HCT116 (cell line): Measurements from ENCODE around the gene TENM4. TPM values are rescaled to one million over a fixed set of nuclear protein-coding genes. Genes with fewer than 3 reads are reported as not detected.

Experiments
- ATAC-seq: fragments of 200-7000 bp; cut with Tn5 transposase; 2 replicates; pipeline ENCODE4 v1.9.1; 2020; ENCODE audit warnings: mild to moderate bottlenecking, moderate library complexity
- BruUV-seq: library from RNA; stranded (reverse); fragments of 400-500 nt; replicated peaks from 2 replicates; lab custom pipeline; 2021; lab: Mats Ljungman, UMichigan
- CTCF ChIA-PET: fragments of 300-600 bp; sonication (Branson Sonifier 250); formaldehyde crosslinking; loops from one replicate; lab custom pipeline; 2021; ENCODE audit warnings: antibody characterized with exemption; lab: Charles Lee
- POLR2A ChIA-PET: fragments of 300-600, 350-600 bp; sonication (Branson Sonifier 250); formaldehyde crosslinking; loops from one replicate; lab custom pipeline; 2021; ENCODE audit warnings: antibody characterized with exemption; lab: Charles Lee
- RAD21 ChIA-PET, 2 experiments: fragments of 300-600 bp; sonication (Branson Sonifier 250); formaldehyde crosslinking; loops; one replicate each; lab custom pipeline; 2023; ENCODE audit warnings: low total read pairs in 2 of 2; ENCODE audit not compliant: uncharacterized antibody in 2 of 2, unreplicated experiment in 2 of 2, low non-redundant PET in 1 of 2; lab: Charles Lee
- DNase-seq: peaks from one replicate; pipeline ENCODE4 v3.0.0-alpha.2; 2010; ENCODE audit warnings: low read depth, low spot score
- H2AFZ ChIP-seq: fragments of 200-600 bp; shearing (Covaris generic), sonication (generic); 2 replicates; pipeline ENCODE4 v1.6.1; 2017; ENCODE audit warnings: low read depth, mixed run types, mixed read lengths, antibody characterized with exemption, low read length; ENCODE audit not compliant: poor library complexity, severe bottlenecking
- H3K27ac ChIP-seq: 2 replicates; pipeline ENCODE4 v1.5.1; 2012; ENCODE audit warnings: low read depth, low read length
- H3K27me3 ChIP-seq: fragments of 200-600 bp; sonication (generic); 2 replicates; pipeline ENCODE4 v1.6.1; 2016; ENCODE audit warnings: mixed run types, low read length, mixed read lengths; ENCODE audit not compliant: insufficient read depth
- H3K36me3 ChIP-seq, 2 experiments: fragments of 200-500 bp in 1 of 2; fragments of 200-600 bp in 1 of 2; sonication (Bioruptor generic) in 1 of 2; sonication (generic) in 1 of 2; 2 replicates each; pipeline versions ENCODE4 v1.5.1 to v1.6.1; 2014 to 2016; ENCODE audit warnings: low read length in 2 of 2, inconsistent platforms in 1 of 2, mixed read lengths in 1 of 2, mixed run types in 1 of 2; ENCODE audit not compliant: insufficient read depth in 2 of 2, control insufficient read depth in 1 of 2
- H3K4me1 ChIP-seq, 2 experiments: fragments of 200-600 bp in 1 of 2; sonication (generic) in 1 of 2; 2 replicates each; pipeline versions ENCODE4 v1.5.1 to v1.6.1; 2012 to 2017; ENCODE audit warnings: low read length in 2 of 2, inconsistent platforms in 1 of 2, mild to moderate bottlenecking in 1 of 2, mixed read lengths in 1 of 2, mixed run types in 1 of 2, moderate library complexity in 1 of 2; ENCODE audit not compliant: insufficient read depth in 2 of 2, control insufficient read depth in 1 of 2
- H3K4me2 ChIP-seq: fragments of 200-600 bp; sonication (generic); 2 replicates; pipeline ENCODE4 v1.6.1; 2017; ENCODE audit warnings: mixed run types, low read length, mixed read lengths
- H3K4me3 ChIP-seq, 2 experiments: fragments of 200-600 bp in 1 of 2; sonication (generic) in 1 of 2; replicated peaks in 1 of 2; 2 replicates each; pipeline ENCODE4 v1.5.1; 2011 to 2016; ENCODE audit warnings: low read length in 2 of 2, control low read depth in 1 of 2, low read depth in 1 of 2, mild to moderate bottlenecking in 1 of 2, mixed read lengths in 1 of 2, mixed run types in 1 of 2
- H3K79me2 ChIP-seq: fragments of 200-600 bp; sonication (generic); 2 replicates; pipeline ENCODE4 v1.6.1; 2017; ENCODE audit warnings: mild to moderate bottlenecking, mixed run types, low read length, moderate library complexity, mixed read lengths; ENCODE audit not compliant: insufficient read depth
- H3K9ac ChIP-seq: fragments of 200-600 bp; sonication (generic); 2 replicates; pipeline ENCODE4 v1.6.1; 2016; ENCODE audit warnings: low read length, mixed read lengths
- H3K9me2 ChIP-seq: fragments of 200-600 bp; sonication (generic), shearing (Covaris generic); 2 replicates; pipeline ENCODE4 v1.6.1; 2017; ENCODE audit warnings: mixed run types, mild to moderate bottlenecking, moderate library complexity; ENCODE audit not compliant: insufficient read depth
- H3K9me3 ChIP-seq, 2 experiments: fragments of 200-500 bp in 1 of 2; fragments of 200-600 bp in 1 of 2; sonication (Bioruptor generic) in 1 of 2; sonication (generic) in 1 of 2; 2 replicates each; pipeline ENCODE4 v1.6.1; 2014 to 2017; ENCODE audit warnings: low read length in 2 of 2, mixed read lengths in 2 of 2, inconsistent platforms in 1 of 2, low read depth in 1 of 2, mild to moderate bottlenecking in 1 of 2, mixed run types in 1 of 2, moderate library complexity in 1 of 2; ENCODE audit not compliant: control insufficient read depth in 1 of 2, insufficient read depth in 1 of 2
- H4K20me1 ChIP-seq: fragments of 200-600 bp; sonication (generic), shearing (Covaris generic); 2 replicates; pipeline ENCODE4 v1.6.1; 2017; ENCODE audit warnings: mixed run types, mild to moderate bottlenecking, moderate library complexity; ENCODE audit not compliant: insufficient read depth
- CBX3 ChIP-seq: IDR thresholded peaks from 2 replicates; pipeline ENCODE4 v1.6.1; 2012; ENCODE audit warnings: low read depth
- FOSL1 ChIP-seq: IDR thresholded peaks from 2 replicates; pipeline ENCODE4 v1.6.1; 2012; ENCODE audit warnings: low read depth
- JUND ChIP-seq: IDR thresholded peaks from 2 replicates; pipeline ENCODE4 v1.6.1; 2012
- POLR2AphosphoS5 ChIP-seq: IDR thresholded peaks from 2 replicates; pipeline ENCODE4 v1.6.1; 2011; ENCODE audit warnings: mild to moderate bottlenecking, low read depth, low read length, moderate library complexity
- SIN3A ChIP-seq: IDR thresholded peaks from 2 replicates; pipeline ENCODE4 v1.6.1; 2012; ENCODE audit warnings: low read depth
- SP1 ChIP-seq: IDR thresholded peaks from 2 replicates; pipeline ENCODE4 v1.6.1; 2012; ENCODE audit warnings: low read depth
- SRF ChIP-seq: IDR thresholded peaks from 2 replicates; pipeline ENCODE4 v1.6.1; 2012; ENCODE audit warnings: low read depth
- TCF7L2 ChIP-seq: IDR thresholded peaks from 2 replicates; pipeline ENCODE4 v1.7.0; 2011; ENCODE audit warnings: borderline replicate concordance, inconsistent platforms; ENCODE audit not compliant: insufficient read depth, insufficient read length; ENCODE audit errors: extremely low read depth
- YY1 ChIP-seq: IDR thresholded peaks from 2 replicates; pipeline ENCODE4 v1.6.1; 2011; ENCODE audit warnings: low read length, low read depth, moderate library complexity, mild to moderate bottlenecking; ENCODE audit not compliant: insufficient replicate concordance; ENCODE audit errors: extremely low read depth
- ZNF274 ChIP-seq: fragments of 200-500 bp; sonication (Bioruptor generic); IDR thresholded peaks from 2 replicates; pipeline ENCODE4 v1.6.1; 2014; ENCODE audit warnings: mild to moderate bottlenecking, low read depth, low read length, inconsistent platforms
- intact Hi-C: fragments of 100-400 bp; cut with micrococcal nuclease; formaldehyde crosslinking; loops from 2 replicates; pipeline ENCODE4 v1.10.0; 2022
- total RNA-seq: library from RNA; stranded (reverse); gene quantifications from one replicate; pipeline ENCODE4 v1.2.1, GENCODE V29; 2021; ENCODE audit not compliant: unreplicated experiment
- TF ChIP-seq, protein P1 (sequence below): IDR thresholded peaks from 2 replicates; pipeline ENCODE4 v1.6.1; 2012
- TF ChIP-seq, protein P2 (sequence below): IDR thresholded peaks from 2 replicates; pipeline ENCODE4 v1.6.1; 2012; ENCODE audit warnings: low read depth
- TF ChIP-seq, protein P3 (sequence below), 3 experiments: fragments of 200-600 bp in 1 of 3; sonication (generic) in 1 of 3; IDR thresholded peaks in 2 of 3; conservative IDR thresholded peaks in 1 of 3; 2 replicates each; pipeline ENCODE4 v1.5.1; 2012 to 2017; ENCODE audit warnings: low read depth in 2 of 3, low read length in 2 of 3, antibody characterized with exemption in 1 of 3, borderline replicate concordance in 1 of 3, control low read depth in 1 of 3, mild to moderate bottlenecking in 1 of 3, mixed read lengths in 1 of 3, mixed run types in 1 of 3, moderate library complexity in 1 of 3; ENCODE audit not compliant: insufficient read depth in 1 of 3

The TENM4 gene
- total RNA-seq, 1 experiment from 2014 or later = 0.05 TPM

DNA sequence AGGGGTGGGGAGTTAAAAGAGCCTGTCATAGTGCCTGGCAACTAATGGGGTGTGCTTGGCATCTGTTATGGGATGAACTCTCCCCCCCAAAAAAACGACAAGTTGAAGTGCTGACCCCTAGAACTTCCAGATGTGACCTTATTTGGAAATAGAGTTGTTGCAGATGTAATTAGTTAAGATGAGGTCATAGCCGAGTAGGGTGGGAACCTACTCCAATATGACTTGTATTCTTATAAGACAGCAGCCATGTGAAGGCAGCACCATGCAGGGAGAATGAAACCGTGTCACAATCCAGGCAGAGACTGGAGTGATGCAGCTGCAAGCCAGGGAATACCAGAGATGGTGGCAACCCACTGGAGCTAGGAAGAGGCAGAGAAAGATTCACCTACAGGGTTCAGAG, 394.5 kb downstream of the TENM4 start:
- ChIA-PET POLR2A (no interaction called here), RAD21 (no interaction called here), CTCF (no interaction called here)
- Histone ChIP-seq H3K27me3 (peaks cover 17% of the 10 kb centered on the region; the same call in 1 of the 2 replicates), H3K4me3 (no peak overlapping the region), H3K4me2 (no peak overlapping the region), H3K4me1 (no peaks in the 10 kb centered on the region), H3K9me3 (no peaks in the 10 kb centered on the region), H3K79me2 (no peaks in the 10 kb centered on the region), H4K20me1 (no peaks in the 10 kb centered on the region), H3K9ac (no peak overlapping the region), H2AFZ (no peak overlapping the region), H3K9me2 (no peaks in the 10 kb centered on the region), H3K36me3 (no peaks in the 10 kb centered on the region)
- DNase-seq = no peak
- BruUV-seq = no TSS peak
- no peak for ATAC-seq
- TF ChIP-seq JUND (no peak), SRF (no peak)
- TF ChIP-seq, all 23 proteins: peak for 0
- H3K27ac ChIP-seq = no peak overlapping the region
- intact Hi-C loops = no loop called here

DNA sequence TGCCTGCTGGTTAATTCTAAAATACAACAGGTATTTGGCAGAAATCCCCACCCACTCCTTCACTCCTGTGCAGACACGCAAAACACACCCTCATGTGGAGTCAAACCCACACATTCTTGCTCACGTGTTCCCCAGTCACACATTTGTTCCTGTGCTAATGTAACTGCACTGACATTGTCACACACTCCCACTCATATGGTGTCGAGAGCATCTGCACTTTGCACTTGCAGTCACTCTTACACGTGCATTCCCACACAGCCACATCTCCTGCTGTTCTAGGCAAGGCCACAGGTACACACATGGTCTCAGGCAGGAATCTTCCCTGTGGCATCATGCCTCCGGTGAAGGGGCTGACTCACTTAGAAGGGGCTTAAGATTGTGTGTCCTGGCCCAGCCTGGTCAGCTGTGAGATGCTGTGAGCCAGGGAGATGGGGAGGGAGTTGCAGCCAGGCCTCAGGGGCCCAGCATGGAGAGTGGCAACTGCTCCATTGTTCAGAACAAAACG, 395.0 kb downstream of the TENM4 start:
- RAD21 ChIA-PET = no interaction called here
- peaks cover 12% of the 10 kb centered on the region; the same call in 1 of the 2 replicates for H3K27me3 ChIP-seq
- no peak overlapping the region for H2AFZ ChIP-seq
- no peaks in the 10 kb centered on the region for H3K9me2 ChIP-seq
- no peaks in the 10 kb centered on the region for H3K9me3 ChIP-seq
- BruUV-seq = no TSS peak
- H3K4me1 ChIP-seq = no peaks in the 10 kb centered on the region
- CTCF ChIA-PET = no interaction called here
- no peak overlapping the region for H3K9ac ChIP-seq
- no peak overlapping the region for H3K4me3 ChIP-seq
- H3K27ac ChIP-seq = no peak overlapping the region
- DNase-seq = no peak
- H3K36me3 ChIP-seq = no peaks in the 10 kb centered on the region
- H3K79me2 ChIP-seq = no peaks in the 10 kb centered on the region
- ATAC-seq = no peak
- no peak overlapping the region for H3K4me2 ChIP-seq
- POLR2A ChIA-PET = no interaction called here
- intact Hi-C loops = no loop called here
- H4K20me1 ChIP-seq = no peaks in the 10 kb centered on the region
- TF ChIP-seq SIN3A (no peak), FOSL1 (no peak), ZNF274 (no peak), JUND (no peak), CBX3 (no peak), TCF7L2 (no peak), SRF (no peak), SP1 (no peak), YY1 (no peak), POLR2AphosphoS5 (no peak)
- TF ChIP-seq, protein P1, sequence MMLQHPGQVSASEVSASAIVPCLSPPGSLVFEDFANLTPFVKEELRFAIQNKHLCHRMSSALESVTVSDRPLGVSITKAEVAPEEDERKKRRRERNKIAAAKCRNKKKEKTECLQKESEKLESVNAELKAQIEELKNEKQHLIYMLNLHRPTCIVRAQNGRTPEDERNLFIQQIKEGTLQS = no peak
- TF ChIP-seq, protein P2, sequence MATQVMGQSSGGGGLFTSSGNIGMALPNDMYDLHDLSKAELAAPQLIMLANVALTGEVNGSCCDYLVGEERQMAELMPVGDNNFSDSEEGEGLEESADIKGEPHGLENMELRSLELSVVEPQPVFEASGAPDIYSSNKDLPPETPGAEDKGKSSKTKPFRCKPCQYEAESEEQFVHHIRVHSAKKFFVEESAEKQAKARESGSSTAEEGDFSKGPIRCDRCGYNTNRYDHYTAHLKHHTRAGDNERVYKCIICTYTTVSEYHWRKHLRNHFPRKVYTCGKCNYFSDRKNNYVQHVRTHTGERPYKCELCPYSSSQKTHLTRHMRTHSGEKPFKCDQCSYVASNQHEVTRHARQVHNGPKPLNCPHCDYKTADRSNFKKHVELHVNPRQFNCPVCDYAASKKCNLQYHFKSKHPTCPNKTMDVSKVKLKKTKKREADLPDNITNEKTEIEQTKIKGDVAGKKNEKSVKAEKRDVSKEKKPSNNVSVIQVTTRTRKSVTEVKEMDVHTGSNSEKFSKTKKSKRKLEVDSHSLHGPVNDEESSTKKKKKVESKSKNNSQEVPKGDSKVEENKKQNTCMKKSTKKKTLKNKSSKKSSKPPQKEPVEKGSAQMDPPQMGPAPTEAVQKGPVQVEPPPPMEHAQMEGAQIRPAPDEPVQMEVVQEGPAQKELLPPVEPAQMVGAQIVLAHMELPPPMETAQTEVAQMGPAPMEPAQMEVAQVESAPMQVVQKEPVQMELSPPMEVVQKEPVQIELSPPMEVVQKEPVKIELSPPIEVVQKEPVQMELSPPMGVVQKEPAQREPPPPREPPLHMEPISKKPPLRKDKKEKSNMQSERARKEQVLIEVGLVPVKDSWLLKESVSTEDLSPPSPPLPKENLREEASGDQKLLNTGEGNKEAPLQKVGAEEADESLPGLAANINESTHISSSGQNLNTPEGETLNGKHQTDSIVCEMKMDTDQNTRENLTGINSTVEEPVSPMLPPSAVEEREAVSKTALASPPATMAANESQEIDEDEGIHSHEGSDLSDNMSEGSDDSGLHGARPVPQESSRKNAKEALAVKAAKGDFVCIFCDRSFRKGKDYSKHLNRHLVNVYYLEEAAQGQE = no peak
- TF ChIP-seq, protein P3, sequence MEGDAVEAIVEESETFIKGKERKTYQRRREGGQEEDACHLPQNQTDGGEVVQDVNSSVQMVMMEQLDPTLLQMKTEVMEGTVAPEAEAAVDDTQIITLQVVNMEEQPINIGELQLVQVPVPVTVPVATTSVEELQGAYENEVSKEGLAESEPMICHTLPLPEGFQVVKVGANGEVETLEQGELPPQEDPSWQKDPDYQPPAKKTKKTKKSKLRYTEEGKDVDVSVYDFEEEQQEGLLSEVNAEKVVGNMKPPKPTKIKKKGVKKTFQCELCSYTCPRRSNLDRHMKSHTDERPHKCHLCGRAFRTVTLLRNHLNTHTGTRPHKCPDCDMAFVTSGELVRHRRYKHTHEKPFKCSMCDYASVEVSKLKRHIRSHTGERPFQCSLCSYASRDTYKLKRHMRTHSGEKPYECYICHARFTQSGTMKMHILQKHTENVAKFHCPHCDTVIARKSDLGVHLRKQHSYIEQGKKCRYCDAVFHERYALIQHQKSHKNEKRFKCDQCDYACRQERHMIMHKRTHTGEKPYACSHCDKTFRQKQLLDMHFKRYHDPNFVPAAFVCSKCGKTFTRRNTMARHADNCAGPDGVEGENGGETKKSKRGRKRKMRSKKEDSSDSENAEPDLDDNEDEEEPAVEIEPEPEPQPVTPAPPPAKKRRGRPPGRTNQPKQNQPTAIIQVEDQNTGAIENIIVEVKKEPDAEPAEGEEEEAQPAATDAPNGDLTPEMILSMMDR (IDR thresholded peaks at IDR 0.05 in 2 of 3, conservative IDR thresholded peaks at IDR 0.05 in 1 of 3; ENCODE audit: borderline replicate concordance in 1 of 3, insufficient read depth in 1 of 3, low read depth in 2 of 3, low read length in 2 of 3) = no peak
